ENCODE results near the gene C1S.

DNA sequence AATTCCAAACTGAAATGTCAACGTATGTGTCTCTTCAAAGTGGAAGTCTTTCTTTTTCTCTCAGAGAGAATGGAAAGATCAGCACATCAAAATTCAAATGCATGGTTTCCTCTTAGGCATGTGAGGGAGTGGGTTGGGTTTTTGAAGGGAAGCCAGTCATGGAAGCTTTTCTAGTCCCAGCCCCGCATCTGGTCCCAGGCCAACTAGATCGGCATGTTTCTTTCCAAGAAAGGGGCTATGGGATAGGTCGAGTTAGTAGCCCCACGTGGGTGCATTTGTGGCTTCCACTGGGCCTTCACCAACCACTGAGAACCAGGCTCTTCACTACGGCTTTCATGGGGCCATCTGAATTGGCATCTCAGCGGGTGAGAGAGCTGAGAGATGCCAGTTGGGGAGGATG lies 6.6 kb downstream of the C1S start:
- TF ChIP-seq CTCF (IDR thresholded peaks at IDR 0.05) (no peak), POLR2A (IDR thresholded peaks at IDR 0.05) (no peak)
